NCI-H510A (cell line): ENCODE measurements around the gene CCDC183.
"Not testable (repeated sequence)": the region's sequence is repeated elsewhere in the genome, so short reads cannot be mapped to it uniquely, and the experiment has no call there.

ENCODE experiments used
- DNase-seq: peaks from one replicate; lab custom pipeline; 2025; lab: John Stamatoyannopoulos, UW

CCDC183 gene

GRCh38 chr9:136802321-136802720, 6.2 kb downstream of the CCDC183 start:
- DNase-seq, result no peak

GRCh38 chr9:136803009-136803550, 6.9 kb downstream of the CCDC183 start:
- DNase-seq, result not testable (repeated sequence)

GRCh38 chr9:136803551-136804508, 7.7 kb downstream of the CCDC183 start:
- DNase-seq, result no peak

GRCh38 chr9:136804509-136805206, 8.5 kb downstream of the CCDC183 start:
- DNase-seq, result no peak

- DNase-seq, result no peak
Measured at GRCh38 chr9:136805207-136805740, 9.1 kb downstream of the CCDC183 start.

DNA sequence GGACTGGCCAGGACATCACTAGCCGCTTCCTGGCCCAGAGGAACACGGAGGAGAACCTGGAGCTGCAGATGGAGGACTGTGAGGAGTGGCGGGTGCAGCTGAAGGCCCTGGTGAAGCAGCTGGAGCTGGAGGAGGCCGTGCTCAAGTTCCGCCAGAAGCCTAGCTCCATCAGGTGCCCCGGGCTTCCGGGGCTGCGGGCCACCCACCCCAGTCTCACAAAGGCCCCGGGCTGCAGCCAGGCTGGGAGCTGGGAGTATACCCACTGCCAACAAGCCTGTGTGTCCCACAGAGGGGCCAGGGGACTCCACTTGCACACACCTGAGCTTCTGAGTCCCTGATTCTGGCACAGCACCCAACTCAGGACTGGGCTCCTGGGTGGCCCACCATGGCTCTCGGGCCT, 9.9 kb downstream of the CCDC183 start:
- no peak for DNase-seq

GRCh38 chr9:136806631-136807201, 10.6 kb downstream of the CCDC183 start:
- no peak for DNase-seq

DNA sequence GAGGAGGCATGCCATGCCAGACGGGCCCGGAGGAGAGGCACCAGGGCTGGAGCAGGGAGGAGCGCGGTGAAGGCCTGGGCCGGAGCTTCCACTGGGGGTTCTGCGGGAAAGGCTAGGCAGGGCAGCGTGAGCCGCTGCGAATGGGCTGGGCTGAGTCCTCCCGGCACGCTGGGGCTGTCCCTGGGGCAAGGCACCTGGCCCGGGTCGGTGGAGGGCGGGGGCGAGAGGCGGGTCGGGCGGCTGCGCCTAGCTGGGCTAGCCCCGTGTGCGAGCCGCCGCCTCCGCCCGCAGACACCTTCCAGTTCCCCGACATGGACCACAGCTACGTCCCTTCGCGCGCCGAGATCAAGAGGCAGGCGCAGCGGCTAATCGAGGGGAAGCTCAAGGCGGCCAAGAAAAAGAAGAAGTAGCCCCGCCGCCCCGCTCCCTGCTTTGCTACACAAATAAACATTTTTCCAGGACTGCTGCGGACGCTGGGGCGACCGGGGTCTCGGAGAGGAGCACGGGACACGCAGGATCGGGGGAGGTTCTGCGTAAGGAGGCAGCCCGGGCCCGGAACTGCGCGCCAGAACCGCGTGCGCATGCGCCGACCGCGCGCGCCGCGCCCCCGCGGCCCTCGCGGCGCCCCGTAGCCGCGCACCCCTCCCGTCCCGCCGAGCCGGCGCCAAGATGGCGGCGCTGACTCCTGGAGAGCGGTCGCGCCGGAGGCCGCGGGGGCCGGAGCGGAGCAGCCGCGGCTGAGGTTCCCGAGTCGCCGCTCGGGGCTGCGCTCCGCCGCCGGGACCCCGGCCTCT, 11.3 kb downstream of the CCDC183 start, which contains the start of gene RABL6:
Gene RABL6, plus strand, starts transcription at position 668 of the 794 bp plus-strand sequence. CDS start 249 bp downstream, outside the sequence.
- DNase-seq, result no peak

DNA sequence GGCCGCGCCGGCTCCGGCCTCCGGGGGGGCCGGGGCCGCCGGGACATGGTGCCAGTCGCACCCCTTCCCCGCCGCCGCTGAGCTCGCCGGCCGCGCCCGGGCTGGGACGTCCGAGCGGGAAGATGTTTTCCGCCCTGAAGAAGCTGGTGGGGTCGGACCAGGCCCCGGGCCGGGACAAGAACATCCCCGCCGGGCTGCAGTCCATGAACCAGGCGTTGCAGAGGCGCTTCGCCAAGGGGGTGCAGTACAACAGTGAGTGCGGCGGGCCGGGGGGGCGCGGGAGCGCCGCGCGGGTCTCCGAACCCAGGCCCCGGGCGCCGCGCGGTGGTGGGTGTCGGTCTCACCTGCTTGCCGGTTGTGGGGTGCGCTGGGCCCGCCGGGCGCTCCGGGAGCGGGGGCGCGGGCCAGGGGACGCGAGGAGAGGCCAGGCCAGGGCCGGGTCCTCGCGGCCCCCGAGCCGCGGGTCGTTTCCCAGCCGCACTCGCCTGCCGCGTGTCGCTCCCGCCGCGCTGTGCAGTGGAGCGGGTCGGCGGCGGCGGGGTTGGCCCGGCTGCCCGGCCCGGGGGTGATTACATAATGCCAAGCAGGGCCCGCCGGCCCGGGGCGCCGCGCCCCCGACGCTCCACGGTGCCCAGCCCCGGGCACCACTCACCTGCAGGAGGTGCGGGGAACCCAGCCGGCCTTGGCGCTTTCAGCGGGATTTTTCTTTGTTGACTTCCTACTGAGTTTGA, 12.1 kb downstream of the CCDC183 start:
- no peak for DNase-seq

GRCh38 chr9:136808806-136809158, 12.6 kb downstream of the CCDC183 start:
- DNase-seq, result no peak

DNA sequence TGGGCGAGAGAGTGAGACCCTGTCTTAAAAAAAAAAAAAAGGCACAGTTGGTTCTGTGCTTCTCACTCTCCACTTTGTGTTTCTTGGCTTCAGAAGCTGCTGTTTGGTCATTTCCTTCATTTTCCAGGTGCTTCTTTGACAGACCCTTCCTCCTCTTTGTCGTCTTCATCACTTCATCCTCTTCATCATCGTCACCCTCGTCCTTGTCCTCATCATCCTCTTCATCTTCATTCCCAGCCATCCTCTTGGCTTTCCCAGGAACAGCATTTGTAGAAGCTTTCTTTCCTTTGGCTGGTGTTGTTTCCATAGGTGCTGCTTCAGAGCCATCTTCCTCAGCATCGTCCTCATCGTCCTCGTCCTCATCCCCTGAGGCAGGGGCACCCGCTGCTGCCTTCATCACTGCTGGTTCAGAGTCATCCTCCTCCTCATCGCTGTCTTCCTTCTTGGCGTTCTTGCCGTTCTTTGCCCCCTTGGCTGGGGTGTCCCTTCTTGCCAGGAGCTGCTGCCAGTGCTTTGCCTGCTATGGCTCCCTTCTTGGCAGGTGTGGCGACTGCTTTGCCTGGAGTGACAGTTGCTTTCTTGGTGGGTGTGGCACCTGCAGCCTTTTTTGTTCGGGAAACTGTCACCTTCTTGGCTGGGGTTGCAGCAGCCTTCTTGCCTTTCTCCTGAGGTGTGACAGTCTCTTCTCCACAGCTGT, 18.7 kb downstream of the CCDC183 start:
- no peak for DNase-seq

GRCh38 chr9:136815422-136815782, 19.3 kb downstream of the CCDC183 start:
- DNase-seq, result no peak

GRCh38 chr9:136820971-136821825, 25.1 kb downstream of the CCDC183 start:
- no peak for DNase-seq

GRCh38 chr9:136821826-136822544, 25.8 kb downstream of the CCDC183 start:
- DNase-seq, result no peak

DNA sequence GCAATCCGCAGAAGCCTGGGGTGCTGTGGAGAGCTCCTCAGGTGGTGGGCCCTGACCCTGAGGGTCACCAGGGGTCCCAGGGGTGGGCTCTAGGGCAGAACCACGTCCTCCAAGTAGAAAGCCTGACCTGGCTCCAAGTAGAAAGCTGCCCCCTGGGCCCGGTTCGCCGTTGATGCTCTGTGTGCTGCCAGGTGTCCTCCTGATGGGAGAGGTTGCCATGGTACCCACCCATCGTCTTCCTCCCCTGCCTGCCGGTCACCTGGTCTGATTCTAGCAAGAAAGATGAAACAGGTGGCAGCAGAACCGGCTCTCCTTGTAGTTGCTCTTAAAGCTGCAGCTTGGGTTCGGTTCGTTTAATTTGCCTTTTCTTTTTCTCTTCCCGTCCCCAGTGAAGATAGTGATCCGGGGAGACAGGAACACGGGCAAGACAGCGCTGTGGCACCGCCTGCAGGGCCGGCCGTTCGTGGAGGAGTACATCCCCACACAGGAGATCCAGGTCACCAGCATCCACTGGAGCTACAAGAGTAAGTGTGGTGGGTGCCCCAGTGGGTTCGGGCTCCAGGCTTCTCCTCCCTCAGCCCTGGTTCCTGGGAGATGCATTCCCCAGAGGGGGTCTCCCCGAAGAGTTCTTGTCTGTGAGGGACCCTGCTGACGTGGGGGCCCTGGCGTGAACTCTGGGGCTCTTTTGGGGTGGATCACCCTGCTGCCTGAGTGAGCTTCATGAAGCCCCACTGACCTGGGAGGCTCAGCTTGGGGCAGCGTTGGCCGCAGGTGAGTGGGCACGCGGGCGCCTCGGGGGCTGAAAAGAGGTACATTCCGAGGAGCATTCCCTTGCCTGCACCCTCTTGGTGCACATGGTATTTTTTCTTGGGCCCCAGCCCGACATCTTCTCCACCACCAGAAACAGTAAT, 27.3 kb downstream of the CCDC183 start:
- peak; percentile 76 for DNase-seq

DNA sequence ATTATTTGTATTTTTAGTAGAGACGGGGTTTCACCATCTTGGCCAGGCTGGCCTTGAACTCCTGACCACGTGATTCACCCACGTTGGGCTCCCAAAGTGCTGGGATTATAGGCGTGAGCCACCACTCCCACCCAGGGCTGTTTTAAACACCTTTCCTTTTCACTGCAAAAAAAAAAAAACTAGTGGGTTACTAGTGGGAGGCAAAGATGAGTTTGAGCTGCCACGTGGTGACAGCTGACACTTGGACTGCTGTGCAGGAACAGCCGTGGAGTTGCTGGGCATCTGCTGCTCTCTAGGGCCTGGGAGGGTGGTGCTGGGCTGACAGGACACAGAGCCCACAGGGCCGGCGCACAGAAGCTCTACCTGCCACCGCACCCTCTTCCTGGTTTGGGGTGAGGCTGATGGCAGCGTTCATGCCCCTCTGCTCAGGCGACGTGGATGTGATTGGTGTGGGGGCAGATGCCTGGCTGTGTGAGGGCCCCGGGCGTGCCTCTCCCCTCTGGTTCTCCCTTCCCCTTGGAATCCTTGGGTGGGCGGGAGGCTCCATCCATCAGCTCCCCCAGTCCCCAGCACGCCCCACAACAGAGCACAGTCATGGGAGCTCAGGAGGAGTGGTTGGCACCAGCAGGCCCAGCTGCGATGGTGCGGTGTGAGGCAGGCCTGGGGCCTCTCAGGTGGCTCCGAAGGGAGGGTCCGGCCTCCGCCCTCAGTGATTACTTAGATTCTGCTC, 28.5 kb downstream of the CCDC183 start:
- no peak for DNase-seq
